HG02678 (cell line): Measurements from ENCODE around the gene CDH4.

ENCODE experiments used
- ATAC-seq: cut with Tn5 transposase; IDR thresholded peaks from one replicate; pipeline ENCODE4 v1.9.1; 2021; ENCODE audit warnings: mild to moderate bottlenecking, moderate library complexity; ENCODE audit not compliant: unreplicated experiment

The CDH4 gene

GRCh38 chr20:61480158-61480825 is 228.2 kb downstream of the CDH4 start:
- no peak for ATAC-seq

GRCh38 chr20:61482056-61482887 is 230.2 kb downstream of the CDH4 start:
- no peak for ATAC-seq

- ATAC-seq = no peak
Measured at GRCh38 chr20:61482901-61483300, 230.8 kb downstream of the CDH4 start.

GRCh38 chr20:61483336-61484067 is 231.4 kb downstream of the CDH4 start:
- ATAC-seq = no peak

GRCh38 chr20:61486198-61486597 is 234.1 kb downstream of the CDH4 start:
- ATAC-seq = no peak

DNA sequence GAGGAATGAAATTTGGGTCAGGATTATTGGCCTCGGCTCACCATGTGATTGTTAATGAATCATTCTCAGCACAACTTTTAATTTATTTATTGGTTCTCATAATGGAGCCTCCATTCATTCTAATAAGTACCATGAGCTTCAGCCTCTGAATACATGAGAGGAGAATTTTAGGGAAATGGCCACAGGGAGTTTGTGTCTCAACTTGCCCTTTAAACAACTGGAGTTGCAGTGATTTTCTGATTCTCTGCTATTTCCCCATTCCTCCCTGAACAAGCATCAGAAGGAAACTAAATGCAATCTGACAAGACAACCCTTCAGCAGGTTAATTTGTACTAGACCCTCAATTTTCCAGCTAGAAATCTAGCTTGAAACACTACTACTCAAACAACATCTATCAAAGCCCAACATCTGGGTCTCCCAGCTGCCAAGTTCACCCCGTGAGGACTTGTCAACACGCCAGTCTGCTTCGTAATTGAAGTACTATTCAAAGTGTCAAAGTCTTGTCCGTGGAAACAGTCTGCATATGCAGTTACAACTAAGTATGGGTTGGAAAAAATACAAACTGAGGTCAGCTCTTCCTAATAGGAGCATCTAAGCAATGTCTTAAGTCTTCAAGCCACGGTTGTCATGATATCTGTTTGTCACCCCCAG is 235.4 kb downstream of the CDH4 start:
- no peak for ATAC-seq

- no peak for ATAC-seq
Measured at GRCh38 chr20:61487997-61488371, 235.9 kb downstream of the CDH4 start.

GRCh38 chr20:61490721-61491120 is 238.7 kb downstream of the CDH4 start:
- no peak for ATAC-seq

GRCh38 chr20:61492065-61492464 is 240.0 kb downstream of the CDH4 start:
- no peak for ATAC-seq

GRCh38 chr20:61493798-61494305 is 241.8 kb downstream of the CDH4 start:
- ATAC-seq = no peak

DNA sequence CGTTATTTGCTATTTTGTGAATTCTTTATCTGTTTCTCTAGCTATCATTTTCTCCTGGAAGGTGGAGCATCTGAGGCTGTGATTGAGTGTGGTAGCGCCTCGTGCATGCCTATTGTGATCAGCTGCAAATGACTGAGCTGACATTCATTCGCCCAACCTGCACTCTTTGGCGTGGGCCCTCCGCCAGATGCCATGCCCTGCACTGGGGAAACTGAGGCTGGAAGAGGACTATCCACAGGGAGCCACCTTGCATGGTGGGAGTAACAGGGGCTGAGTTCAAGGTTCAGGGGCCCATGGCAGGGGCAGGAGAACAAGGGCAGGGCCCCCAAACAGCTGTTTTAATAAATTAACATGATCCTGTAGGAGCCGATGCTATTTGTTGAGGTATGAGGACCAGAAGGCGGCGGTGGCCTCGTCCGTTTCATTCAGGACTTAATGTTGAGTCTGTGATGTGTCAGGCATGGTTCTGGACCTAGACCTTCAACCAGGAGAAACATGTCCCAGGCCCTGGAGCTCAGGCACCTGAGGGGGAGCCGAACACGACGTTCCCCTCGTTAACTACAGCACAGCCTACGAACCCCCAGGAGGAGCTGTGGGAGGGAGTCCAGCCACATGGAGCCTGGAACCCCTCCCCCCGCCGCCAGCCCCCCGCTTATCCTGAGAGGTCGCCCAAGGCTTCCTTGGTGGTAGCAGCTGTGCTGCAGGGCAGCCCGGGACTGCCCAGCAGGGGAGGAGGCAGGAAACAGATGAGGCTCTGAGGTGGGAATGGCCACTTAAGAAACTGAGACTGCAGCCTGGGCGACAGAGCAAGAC is 242.9 kb downstream of the CDH4 start:
- no peak for ATAC-seq

DNA sequence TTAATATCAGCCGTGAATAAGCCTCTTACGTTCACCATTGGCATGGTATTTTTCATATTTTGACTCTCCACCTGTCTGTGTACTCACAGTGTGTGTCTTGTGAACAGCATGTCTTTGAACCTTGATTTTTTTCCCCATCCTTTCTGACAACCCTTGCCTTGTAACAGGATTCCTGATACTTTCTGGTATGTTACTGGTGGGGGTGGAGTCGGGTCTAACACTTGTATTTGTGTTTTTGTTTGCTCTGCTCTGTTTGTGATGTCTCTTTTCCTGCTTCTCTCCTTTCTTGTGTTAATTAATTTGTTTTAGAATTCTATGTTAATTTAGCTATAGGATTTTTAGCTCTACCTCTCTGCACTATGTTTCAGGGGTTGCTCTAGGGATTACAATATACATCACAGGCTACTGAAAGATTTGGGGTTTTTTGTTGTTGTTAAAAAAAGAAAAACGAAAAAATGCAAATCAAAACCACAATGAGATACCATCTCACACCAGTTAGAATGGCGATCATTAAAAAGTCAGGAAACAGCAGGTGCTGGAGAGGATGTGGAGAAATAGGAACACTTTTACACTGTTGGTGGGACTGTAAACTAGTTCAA is 245.1 kb downstream of the CDH4 start:
- no peak for ATAC-seq

DNA sequence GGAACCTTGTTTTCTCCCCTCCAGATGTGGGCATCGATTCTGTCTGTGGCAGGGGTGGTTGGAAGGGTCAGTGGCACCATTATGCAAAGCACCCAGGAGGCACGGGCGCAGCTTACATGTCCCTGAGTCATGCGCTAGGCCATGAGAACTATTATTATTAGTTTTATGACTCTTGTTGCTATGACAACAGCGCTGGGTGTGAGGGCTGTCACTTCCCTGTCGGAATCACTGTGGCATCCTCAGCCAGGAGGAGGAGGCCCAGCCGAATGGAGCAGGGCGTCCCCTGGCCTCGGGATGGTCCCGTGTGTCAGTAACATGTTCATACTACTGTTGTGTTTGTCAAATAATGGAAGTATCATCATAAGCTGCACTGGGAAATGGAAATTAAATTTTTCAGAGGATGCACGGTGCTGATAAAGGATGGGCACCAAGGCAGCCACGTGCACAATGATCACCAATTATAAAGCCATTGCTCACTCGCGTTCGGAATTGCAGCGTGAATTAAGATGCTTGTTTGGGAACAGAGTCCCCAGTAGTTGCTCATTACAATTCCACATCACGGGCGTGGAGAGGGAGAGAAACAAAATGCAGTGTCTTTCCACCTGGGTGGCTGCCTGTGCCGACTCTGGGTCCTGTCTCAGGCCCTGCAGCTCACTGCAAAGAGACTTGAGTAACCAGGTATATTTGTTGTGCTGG is 247.9 kb downstream of the CDH4 start:
- no peak for ATAC-seq

DNA sequence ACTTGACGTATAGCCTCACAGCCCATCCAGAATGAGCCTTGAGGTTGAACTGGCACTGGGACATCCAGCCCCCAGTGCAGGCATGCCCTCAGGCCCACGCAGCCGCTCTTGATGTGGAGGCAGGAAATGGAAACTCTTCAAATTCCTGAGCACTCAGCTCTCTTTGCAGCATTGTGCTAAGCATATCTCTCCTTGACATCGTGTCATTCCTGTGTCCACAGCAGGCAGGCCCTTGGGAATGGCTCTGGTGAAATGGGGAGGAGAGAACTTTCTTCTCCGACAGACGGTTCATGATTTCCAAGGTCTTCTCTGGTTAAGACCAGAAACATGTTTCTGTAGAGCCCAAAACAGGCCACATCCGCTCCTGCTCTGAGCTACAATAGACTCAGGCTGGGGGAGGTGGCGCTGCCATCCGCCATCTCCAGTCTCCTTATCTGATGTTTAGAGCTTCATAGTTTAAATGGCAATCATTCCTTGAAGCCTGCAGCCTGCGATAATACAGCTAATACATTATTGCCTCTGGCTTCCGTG is 248.8 kb downstream of the CDH4 start:
- ATAC-seq = no peak

GRCh38 chr20:61502433-61502832 is 250.4 kb downstream of the CDH4 start:
- no peak for ATAC-seq

GRCh38 chr20:61503106-61503505 is 251.0 kb downstream of the CDH4 start:
- ATAC-seq = no peak

GRCh38 chr20:61505508-61505907 is 253.4 kb downstream of the CDH4 start:
- ATAC-seq = no peak

DNA sequence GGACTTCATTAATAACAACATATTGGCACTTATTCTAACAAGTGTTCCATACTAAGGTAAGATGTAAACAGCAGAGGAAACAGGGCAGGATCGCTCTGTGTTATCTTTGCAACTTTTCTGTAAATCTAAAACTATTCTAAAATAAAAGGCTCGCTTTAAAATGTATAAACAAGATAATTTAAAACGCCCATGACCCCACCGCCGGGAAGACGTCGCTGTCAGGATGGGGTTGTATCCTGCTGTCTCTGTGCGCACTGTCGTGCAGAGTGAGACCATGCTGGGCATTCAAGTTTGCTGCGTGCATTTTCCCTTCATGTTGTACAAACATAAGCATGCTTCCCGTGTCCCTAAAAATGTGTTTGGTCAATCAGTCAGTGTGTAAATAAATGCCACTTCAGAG is 255.7 kb downstream of the CDH4 start:
- no peak for ATAC-seq
